ENCODE measurements around the gene L2HGDH. TPM values are rescaled to one million over a fixed set of nuclear protein-coding genes. Genes with fewer than 3 reads are reported as not detected.

The L2HGDH gene
- polyA plus RNA-seq, 1 donor (not counting 4 experiments of a cell fraction or from before 2014, with no cell fraction given) = 7.9 TPM

DNA sequence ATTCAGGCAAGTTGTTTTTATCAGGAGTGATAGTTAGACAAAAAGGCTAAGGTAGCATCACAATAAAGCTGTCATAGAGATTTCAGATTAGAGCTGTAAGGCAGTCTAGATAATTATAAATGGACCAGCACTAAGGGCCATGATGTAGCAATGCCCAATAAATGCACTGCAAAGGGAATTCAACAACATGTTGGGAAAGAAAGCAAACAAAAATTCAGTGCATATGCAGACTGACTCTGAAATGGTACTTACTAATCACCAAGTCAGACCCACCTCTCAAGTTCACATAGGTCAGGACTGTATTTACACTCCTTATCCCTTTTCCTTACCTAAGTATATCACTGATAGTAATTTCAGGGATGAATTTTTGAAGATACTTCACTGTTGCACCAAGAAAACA, 47.0 kb downstream of the L2HGDH start:
- Histone ChIP-seq H3K79me2 (ENCODE audit: control insufficient read depth, insufficient read depth, low read length) (no peaks in the 10 kb centered on the region), H3K9me3 (ENCODE audit: control insufficient read depth, low read depth, low read length) (no peaks in the 10 kb centered on the region), H3K4me3 (ENCODE audit: control insufficient read depth in 2 of 3, extremely low read depth in 1 of 3, insufficient read depth in 2 of 3, low read depth in 1 of 3, low read length in 3 of 3) (no peak overlapping the region), H4K20me1 (ENCODE audit: control insufficient read depth, extremely low read depth, insufficient read depth, low read length) (no peaks in the 10 kb centered on the region), H3K4me1 (ENCODE audit: control insufficient read depth, extremely low read depth, insufficient read depth, low read length) (no peaks in the 10 kb centered on the region), H2AFZ (ENCODE audit: control insufficient read depth, low read length) (no peak overlapping the region), H3K27ac (ENCODE audit: control insufficient read depth, insufficient read depth, low read length) (no peak overlapping the region), H3K9ac (ENCODE audit: control insufficient read depth, extremely low read depth, insufficient read depth, low read length) (no peak overlapping the region), H3K36me3 (ENCODE audit: control insufficient read depth in 2 of 2, extremely low read depth in 1 of 2, insufficient read depth in 2 of 2, low read length in 2 of 2) (no peaks in the 10 kb centered on the region), H3K27me3 (ENCODE audit: control insufficient read depth, extremely low read depth, insufficient read depth, low read length) (no peaks in the 10 kb centered on the region), H3K4me2 (ENCODE audit: control insufficient read depth, extremely low read depth, insufficient read depth, low read depth, low read length) (no peak overlapping the region), H3K9me1 (ENCODE audit: control insufficient read depth, extremely low read depth, insufficient read depth, low read length) (no peaks in the 10 kb centered on the region)
- TF ChIP-seq, protein P1, sequence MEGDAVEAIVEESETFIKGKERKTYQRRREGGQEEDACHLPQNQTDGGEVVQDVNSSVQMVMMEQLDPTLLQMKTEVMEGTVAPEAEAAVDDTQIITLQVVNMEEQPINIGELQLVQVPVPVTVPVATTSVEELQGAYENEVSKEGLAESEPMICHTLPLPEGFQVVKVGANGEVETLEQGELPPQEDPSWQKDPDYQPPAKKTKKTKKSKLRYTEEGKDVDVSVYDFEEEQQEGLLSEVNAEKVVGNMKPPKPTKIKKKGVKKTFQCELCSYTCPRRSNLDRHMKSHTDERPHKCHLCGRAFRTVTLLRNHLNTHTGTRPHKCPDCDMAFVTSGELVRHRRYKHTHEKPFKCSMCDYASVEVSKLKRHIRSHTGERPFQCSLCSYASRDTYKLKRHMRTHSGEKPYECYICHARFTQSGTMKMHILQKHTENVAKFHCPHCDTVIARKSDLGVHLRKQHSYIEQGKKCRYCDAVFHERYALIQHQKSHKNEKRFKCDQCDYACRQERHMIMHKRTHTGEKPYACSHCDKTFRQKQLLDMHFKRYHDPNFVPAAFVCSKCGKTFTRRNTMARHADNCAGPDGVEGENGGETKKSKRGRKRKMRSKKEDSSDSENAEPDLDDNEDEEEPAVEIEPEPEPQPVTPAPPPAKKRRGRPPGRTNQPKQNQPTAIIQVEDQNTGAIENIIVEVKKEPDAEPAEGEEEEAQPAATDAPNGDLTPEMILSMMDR (optimal IDR thresholded peaks at IDR 0.05 in 1 of 3, IDR thresholded peaks at IDR 0.05 in 1 of 3, conservative IDR thresholded peaks at IDR 0.05 in 1 of 3; ENCODE audit: extremely low read depth in 1 of 3, insufficient read depth in 2 of 3, low read length in 3 of 3) = no peak
- no peak for TF ChIP-seq EZH2 (IDR thresholded peaks at IDR 0.05; ENCODE audit: low read length)
- DNase-seq (ENCODE audit: low read depth, low spot score) (no peak), FAIRE-seq (no peak)
- dilution Hi-C loops (cut with MboI; ENCODE audit: extremely low pct_ligation_motif_present, low sequenced_read_pairs) = no loop called here

GRCh38 chr14:50263321-50263720, 48.7 kb downstream of the L2HGDH start:
- no peak overlapping the region for H3K27ac ChIP-seq (ENCODE audit: control insufficient read depth, insufficient read depth, low read length)
- H3K4me1 ChIP-seq (ENCODE audit: control insufficient read depth, extremely low read depth, insufficient read depth, low read length) = no peaks in the 10 kb centered on the region
- dilution Hi-C loops (cut with MboI; ENCODE audit: extremely low pct_ligation_motif_present, low sequenced_read_pairs) = no loop called here
- FAIRE-seq (no peak), DNase-seq (ENCODE audit: low read depth, low spot score) (no peak)
- no peak overlapping the region for H2AFZ ChIP-seq (ENCODE audit: control insufficient read depth, low read length)
- H3K4me3 ChIP-seq (ENCODE audit: control insufficient read depth in 2 of 3, extremely low read depth in 1 of 3, insufficient read depth in 2 of 3, low read depth in 1 of 3, low read length in 3 of 3) = no peak overlapping the region
- no peaks in the 10 kb centered on the region for H3K36me3 ChIP-seq (ENCODE audit: control insufficient read depth in 2 of 2, extremely low read depth in 1 of 2, insufficient read depth in 2 of 2, low read length in 2 of 2)
- no peaks in the 10 kb centered on the region for H3K27me3 ChIP-seq (ENCODE audit: control insufficient read depth, extremely low read depth, insufficient read depth, low read length)
- H3K9me1 ChIP-seq (ENCODE audit: control insufficient read depth, extremely low read depth, insufficient read depth, low read length) = no peaks in the 10 kb centered on the region
- H4K20me1 ChIP-seq (ENCODE audit: control insufficient read depth, extremely low read depth, insufficient read depth, low read length) = no peaks in the 10 kb centered on the region
- no peak overlapping the region for H3K9ac ChIP-seq (ENCODE audit: control insufficient read depth, extremely low read depth, insufficient read depth, low read length)
- no peaks in the 10 kb centered on the region for H3K9me3 ChIP-seq (ENCODE audit: control insufficient read depth, low read depth, low read length)
- no peaks in the 10 kb centered on the region for H3K79me2 ChIP-seq (ENCODE audit: control insufficient read depth, insufficient read depth, low read length)
- TF ChIP-seq EZH2 (IDR thresholded peaks at IDR 0.05; ENCODE audit: low read length) = no peak
- TF ChIP-seq, protein P1 (optimal IDR thresholded peaks at IDR 0.05 in 1 of 3, IDR thresholded peaks at IDR 0.05 in 1 of 3, conservative IDR thresholded peaks at IDR 0.05 in 1 of 3; ENCODE audit: extremely low read depth in 1 of 3, insufficient read depth in 2 of 3, low read length in 3 of 3) = no peak
- no peak overlapping the region for H3K4me2 ChIP-seq (ENCODE audit: control insufficient read depth, extremely low read depth, insufficient read depth, low read depth, low read length)

All from keratinocyte (primary cell).